Ovary (tissue), 9 donors: ENCODE measurements around the gene DMRTA2. TPM values are rescaled to one million over a fixed set of nuclear protein-coding genes. Genes with fewer than 3 reads are reported as not detected.

Experiments
- DNase-seq, 5 donors: peaks; one replicate each; pipeline ENCODE4 v3.0.0-alpha.2; 2019 to 2020
- H3K27ac ChIP-seq, 2 donors: fragments of 200-600 bp; one replicate each; pipeline versions ENCODE4 v1.5.1 to v1.8.0; 2019 to 2022
- H3K27me3 ChIP-seq: fragments of 200-600 bp; one replicate; pipeline ENCODE4 v1.8.0; 2022
- H3K36me3 ChIP-seq: fragments of 200-600 bp; sonication (generic); one replicate; pipeline ENCODE4 v1.5.1; 2019
- H3K4me1 ChIP-seq: one replicate; pipeline ENCODE4 v1.8.1; 2013; ENCODE audit warnings: mild to moderate bottlenecking, moderate library complexity; ENCODE audit not compliant: insufficient read depth
- H3K4me3 ChIP-seq: fragments of 200-600 bp; sonication (generic); one replicate; pipeline ENCODE4 v1.5.1; 2017
- H3K9me3 ChIP-seq, 2 donors: fragments of 200-600 bp in 1 of 2; sonication (generic) in 1 of 2; one replicate each; pipeline versions ENCODE4 v1.5.1 to v1.8.1; 2013 to 2019; ENCODE audit warnings: mild to moderate bottlenecking in 1 of 2, moderate library complexity in 1 of 2
- CTCF ChIP-seq, 3 donors: fragments of 450-650 bp in 2 of 3; fragments of 200-600 bp in 1 of 3; IDR thresholded peaks; one replicate each; pipeline versions ENCODE4 v1.5.1 to v1.8.0; 2016 to 2022; ENCODE audit warnings: antibody characterized with exemption in 3 of 3, mild to moderate bottlenecking in 1 of 3
- EP300 ChIP-seq: sonication (generic); formaldehyde crosslinking; IDR thresholded peaks from one replicate; pipeline ENCODE4 v1.6.1; 2017; ENCODE audit warnings: antibody characterized with exemption
- POLR2A ChIP-seq: fragments of 450-650 bp; IDR thresholded peaks from one replicate; pipeline ENCODE4 v1.6.1; 2017; ENCODE audit warnings: antibody characterized with exemption, mild to moderate bottlenecking, moderate library complexity
- WGBS, 3 donors: extraction: QIAGEN DNeasy Blood & Tissue Kit in 1 of 3; methylation state at CpG; one replicate each; pipeline versions ENCODE4 v1.1.5 to v1.1.7; 2013 to 2017; 5-methylcytosine and 5-hydroxymethylcytosine counted together
- intact Hi-C, 4 donors: fragments of 100-400 bp; cut with DNase I; formaldehyde crosslinking; loops; one replicate each; pipeline versions ENCODE4 v1.11.0 to v1.15.1; 2022 to 2023
- polyA plus RNA-seq, 2 donors: library from polyadenylated mRNA; stranded (reverse); fragments of 200-250 nt in 1 of 2; fragments of 350-450 nt in 1 of 2; fragmentation: Illumina TruSeq in 1 of 2; extraction: RNeasy Lipid Tissue Mini Kit (QIAGEN cat#74804) in 1 of 2; gene quantifications; one replicate each; pipeline ENCODE4 v1.2.3, GENCODE V29; 2013 to 2014
- total RNA-seq, 7 donors: library from RNA; depleted of rRNA in 2 of 7; stranded (reverse); fragments of >200 nt in 2 of 7; fragmentation: NEBNext Ultra II Directional in 3 of 7; extraction: Animal tissue kit (Norgen Biotek cat#: 25700) in 3 of 7; gene quantifications; one replicate each; pipeline versions ENCODE4 v1.1.0 to v1.2.4, GENCODE V29; 2016 to 2023
- donor health status: DM: no; HTN: no; CAD: no; lungs with moderate emphysema.
- donor health status: DM: no; HTN: no; CAD: no.
- donor health status: Bipolar disorder and iron deficiency.
- donor health status: DM: yes; HTN: yes; CAD: no.
- donor health status: DM: no; HTN: no; CAD: no.
- donor health status: DM: yes; HTN: yes; CAD: no.

The DMRTA2 gene
- total and polyA plus RNA-seq, 9 donors = 0.11 TPM; not detected in 8

GRCh38 chr1:50378770-50379169 lies 44.5 kb downstream of the DMRTA2 start:
- intact Hi-C loops = no loop called here
- H3K4me3 ChIP-seq = no peak overlapping the region
- no peaks in the 10 kb centered on the region for H3K4me1 ChIP-seq
- no peaks in the 10 kb centered on the region for H3K9me3 ChIP-seq
- WGBS, 3 donors = 89 to 90% (median 90%) methylated on average over 2 of the region's 2 CpGs
- H3K27ac ChIP-seq = no peak overlapping the region
- no peak for DNase-seq
- H3K36me3 ChIP-seq = no peaks in the 10 kb centered on the region
- no peak for TF ChIP-seq CTCF (IDR thresholded peaks at IDR 0.05)
- TF ChIP-seq EP300 = no peak
- no peak for TF ChIP-seq POLR2A
- H3K27me3 ChIP-seq = no peaks in the 10 kb centered on the region

- TF ChIP-seq POLR2A (no peak), CTCF (IDR thresholded peaks at IDR 0.05) (no peak), EP300 (no peak)
- H3K36me3 ChIP-seq = no peaks in the 10 kb centered on the region
- 79 to 84% (median 82%) methylated on average over 1 of the region's 1 CpG for WGBS, 3 donors
- H3K27ac ChIP-seq = no peak overlapping the region
- intact Hi-C loops = no loop called here
- no peak overlapping the region for H3K4me3 ChIP-seq
- no peaks in the 10 kb centered on the region for H3K27me3 ChIP-seq
- peaks cover 2% of the 10 kb centered on the region for H3K4me1 ChIP-seq
- no peak for DNase-seq
- no peaks in the 10 kb centered on the region for H3K9me3 ChIP-seq
Measured at GRCh38 chr1:50373532-50373931, 49.7 kb downstream of the DMRTA2 start.

- WGBS, 3 donors = 45 to 62% (median 55%) methylated on average over 3 of the region's 3 CpGs
- H3K27me3 ChIP-seq = no peaks in the 10 kb centered on the region
- no peaks in the 10 kb centered on the region for H3K9me3 ChIP-seq
- TF ChIP-seq POLR2A (no peak), EP300 (no peak), CTCF (IDR thresholded peaks at IDR 0.05) (no peak)
- no peak overlapping the region for H3K27ac ChIP-seq
- H3K36me3 ChIP-seq = no peaks in the 10 kb centered on the region
- H3K4me1 ChIP-seq = peaks cover 2% of the 10 kb centered on the region
- H3K4me3 ChIP-seq = no peak overlapping the region
- no peak for DNase-seq
- intact Hi-C loops = no loop called here
Measured at GRCh38 chr1:50371749-50372148, 51.5 kb downstream of the DMRTA2 start.

- 63 to 72% (median 70%) methylated on average over 7 of the region's 7 CpGs for WGBS, 3 donors
- intact Hi-C loops = loop anchor here in 1 of 4 donors (10.0 kb wide), 1 partner anchor 365 kb away; no protein-coding TSS in a partner anchor
Measured at GRCh38 chr1:50369830-50370229, 53.4 kb downstream of the DMRTA2 start.

More at GRCh38 chr1:50369830-50370229, 53.4 kb downstream of the DMRTA2 start:
- peaks cover 2% of the 10 kb centered on the region for H3K4me1 ChIP-seq
- no peaks in the 10 kb centered on the region for H3K9me3 ChIP-seq
- H3K27me3 ChIP-seq = no peaks in the 10 kb centered on the region
- no peaks in the 10 kb centered on the region for H3K36me3 ChIP-seq
- DNase-seq = no peak
- TF ChIP-seq POLR2A = no peak
- no peak for TF ChIP-seq CTCF (IDR thresholded peaks at IDR 0.05)
- no peak for TF ChIP-seq EP300
- H3K4me3 ChIP-seq = no peak overlapping the region
- no peak overlapping the region for H3K27ac ChIP-seq
